Medulla oblongata (tissue), 1 donor: ENCODE results near the gene GMDS.
A peak's percentile ranks its signal among the peaks of the same experiment; 100 is the strongest.

ENCODE experiments used
- DNase-seq: peaks from one replicate; pipeline ENCODE4 v3.0.0-alpha.2; 2015; ENCODE audit errors: extremely low spot score

Gene GMDS

DNA sequence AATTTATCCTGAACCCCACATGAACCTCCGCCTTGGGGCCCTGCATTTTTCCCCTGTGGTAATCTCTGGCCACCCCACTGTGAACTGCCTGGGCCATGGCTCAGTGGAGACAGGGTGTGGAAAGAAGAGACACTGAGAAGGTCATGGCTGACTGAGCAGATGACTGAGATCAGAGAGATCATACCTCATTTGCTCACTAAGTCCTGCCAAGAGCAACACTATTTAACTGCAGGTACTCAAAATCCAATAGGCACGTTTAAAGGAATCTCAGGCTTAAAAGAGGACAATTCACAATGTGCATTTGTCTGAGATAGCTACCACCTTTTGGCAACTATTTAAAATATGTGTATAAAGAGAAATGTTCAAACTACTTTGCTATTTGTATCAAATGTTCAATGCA is 305.0 kb downstream of the GMDS start:
- DNase-seq, result no peak

DNA sequence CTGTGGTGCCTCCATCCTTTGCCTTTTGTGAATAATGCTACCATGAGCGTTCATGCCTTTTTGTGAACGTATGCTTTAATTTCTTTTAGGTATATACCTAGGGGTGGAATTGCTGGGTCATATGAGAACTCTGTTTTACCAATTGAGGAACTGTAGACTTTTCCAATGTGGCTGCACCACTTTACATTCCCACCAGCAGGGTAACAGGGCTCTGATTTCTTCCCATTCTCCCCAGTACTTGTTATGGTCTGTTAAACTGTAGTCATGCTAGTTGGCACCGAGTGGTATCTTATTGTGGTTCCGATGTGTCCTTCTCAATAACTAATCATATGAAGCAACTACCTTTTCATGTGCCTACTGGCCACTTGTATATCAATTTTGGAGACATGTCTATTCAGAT is 312.1 kb downstream of the GMDS start:
- no peak for DNase-seq

DNA sequence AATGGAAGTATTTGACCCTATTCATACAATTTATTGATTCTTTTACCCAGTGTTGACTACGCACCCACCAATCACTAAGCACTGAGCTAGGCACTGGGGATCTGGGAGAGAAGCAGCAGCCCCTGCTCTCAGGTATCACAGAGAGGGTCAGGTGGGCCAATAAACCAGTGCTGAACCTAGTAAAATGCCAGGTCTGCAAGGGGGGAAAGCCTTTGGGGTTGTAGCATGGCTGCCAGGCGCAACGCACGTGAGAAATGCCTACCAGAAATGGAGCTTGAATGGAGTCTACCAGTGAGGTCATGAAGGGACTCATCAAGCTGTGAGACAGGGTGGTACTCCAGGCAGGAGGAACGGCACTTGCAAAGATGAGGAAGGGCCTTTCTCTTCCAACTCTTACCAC is 313.6 kb downstream of the GMDS start:
- DNase-seq, result no peak

DNA sequence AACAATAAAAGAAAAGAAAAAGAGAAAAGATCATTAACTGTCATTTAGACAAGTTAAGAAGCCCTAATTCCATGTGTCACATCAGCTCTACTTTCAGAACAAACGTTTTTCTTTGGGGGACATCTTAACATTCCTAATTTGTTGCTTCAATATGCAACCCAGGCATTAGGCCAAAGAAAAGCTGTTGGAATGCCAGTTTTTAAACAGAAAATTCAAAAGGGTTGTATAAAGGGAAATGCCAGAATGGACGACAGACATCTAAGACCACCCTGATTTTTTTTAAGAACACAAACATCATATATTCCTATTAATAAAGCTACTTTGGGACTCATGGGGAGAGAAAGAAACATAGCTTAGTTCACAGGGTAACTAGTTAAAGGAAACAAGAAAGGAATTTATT is 315.0 kb downstream of the GMDS start:
- no peak for DNase-seq

DNA sequence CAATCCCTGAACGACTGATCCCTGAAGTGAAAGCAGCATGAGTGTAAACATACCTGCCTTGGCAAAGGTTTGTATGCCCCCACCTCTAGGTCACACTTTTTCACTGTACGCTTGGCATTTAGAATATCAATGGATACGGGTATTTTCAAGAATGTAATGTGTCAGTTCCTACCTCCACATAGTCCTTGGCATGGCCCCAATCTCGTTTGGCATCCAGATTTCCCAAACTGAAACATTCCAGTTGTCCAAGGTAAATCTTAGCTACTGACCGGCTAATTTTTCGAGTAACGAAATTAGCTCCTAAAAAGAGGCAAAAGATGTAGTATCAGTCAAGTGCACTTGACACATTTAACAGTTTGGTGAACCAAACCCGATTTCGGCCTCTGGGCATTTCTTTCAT is 315.5 kb downstream of the GMDS start:
- DNase-seq, result no peak

DNA sequence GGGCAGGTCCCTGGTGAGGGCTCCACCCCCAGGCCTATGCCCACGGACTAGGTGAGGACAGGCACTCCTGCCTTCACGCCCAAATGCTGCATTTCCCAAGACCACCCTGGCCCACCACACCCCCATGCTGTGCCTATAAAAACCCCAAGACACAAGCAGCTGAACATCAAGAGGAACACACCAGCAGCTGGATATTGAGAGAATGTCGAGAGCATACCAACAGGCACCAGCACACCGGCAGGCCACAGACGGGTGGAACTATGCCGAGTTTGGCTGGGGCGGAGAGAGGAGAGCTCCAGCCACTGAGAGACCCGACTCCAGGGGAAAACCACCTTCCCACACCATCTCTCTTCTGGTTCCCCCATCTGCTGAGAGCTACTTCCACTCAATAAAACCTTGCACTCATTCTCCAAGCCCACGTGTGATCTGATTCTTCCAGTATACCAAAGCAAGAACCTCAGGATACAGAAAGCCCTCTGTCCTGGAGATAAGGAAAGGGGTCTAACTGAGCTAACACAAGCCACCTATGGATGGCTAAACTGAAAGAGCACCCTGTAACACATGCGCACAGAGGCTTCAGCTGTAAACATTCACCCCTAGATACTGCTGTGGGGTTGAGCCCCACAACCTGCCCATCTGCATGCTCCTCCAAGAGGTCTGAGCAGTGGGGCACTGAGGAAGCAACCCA is 319.5 kb downstream of the GMDS start:
- no peak for DNase-seq

DNA sequence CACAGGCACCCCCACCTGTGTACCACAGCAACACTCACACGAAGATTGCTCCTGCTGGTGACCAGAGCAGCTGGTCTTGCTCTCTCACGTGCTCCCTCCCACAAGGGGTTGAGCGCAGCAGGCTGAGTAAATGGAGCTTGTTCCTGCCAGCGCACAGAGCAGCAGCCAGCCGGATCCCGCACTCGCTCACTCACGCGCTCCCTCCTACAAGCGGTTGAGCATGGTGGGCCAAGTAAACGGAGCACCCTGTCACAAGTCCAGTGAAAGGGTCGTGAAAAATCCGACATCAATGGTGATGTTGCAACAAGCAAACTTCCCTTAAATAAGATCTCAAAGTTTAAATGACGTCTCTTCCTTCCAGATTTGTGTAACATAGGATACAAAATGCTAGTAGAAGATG is 322.0 kb downstream of the GMDS start:
- DNase-seq, result no peak

DNA sequence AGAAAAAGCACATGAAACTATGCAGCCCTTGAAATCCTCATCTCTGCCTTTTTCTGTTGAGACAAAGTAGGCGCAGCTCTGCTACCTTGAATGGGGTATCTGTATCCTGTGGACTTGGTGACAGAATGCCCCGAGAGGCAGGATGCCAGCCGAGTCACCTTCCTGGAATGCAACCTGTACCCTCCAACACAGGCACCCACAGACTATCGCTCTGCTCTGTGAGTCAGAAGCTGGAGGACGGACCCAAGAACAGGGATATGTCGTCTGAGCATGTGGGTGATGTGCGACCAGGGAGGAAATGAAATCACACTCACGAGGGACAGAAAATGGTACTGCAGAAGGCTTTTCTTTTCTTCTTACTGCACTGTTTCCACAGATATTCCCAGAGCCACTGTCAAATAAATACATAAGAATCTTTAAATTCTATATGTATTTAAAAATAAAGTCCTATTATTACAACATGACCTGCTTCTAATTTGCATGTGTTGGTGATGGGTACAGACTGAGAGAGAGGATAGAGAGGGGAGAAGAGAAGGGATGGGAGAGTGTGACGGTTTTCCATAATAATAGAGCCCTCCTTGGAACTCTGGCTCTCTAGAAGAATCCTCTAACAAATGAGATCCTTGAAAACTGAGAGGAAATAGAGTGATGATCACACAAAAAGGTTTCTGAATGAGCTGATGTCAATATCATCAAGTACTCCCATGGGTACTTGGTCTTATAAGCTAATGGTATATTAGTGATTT is 327.6 kb downstream of the GMDS start:
- DNase-seq, result no peak

DNA sequence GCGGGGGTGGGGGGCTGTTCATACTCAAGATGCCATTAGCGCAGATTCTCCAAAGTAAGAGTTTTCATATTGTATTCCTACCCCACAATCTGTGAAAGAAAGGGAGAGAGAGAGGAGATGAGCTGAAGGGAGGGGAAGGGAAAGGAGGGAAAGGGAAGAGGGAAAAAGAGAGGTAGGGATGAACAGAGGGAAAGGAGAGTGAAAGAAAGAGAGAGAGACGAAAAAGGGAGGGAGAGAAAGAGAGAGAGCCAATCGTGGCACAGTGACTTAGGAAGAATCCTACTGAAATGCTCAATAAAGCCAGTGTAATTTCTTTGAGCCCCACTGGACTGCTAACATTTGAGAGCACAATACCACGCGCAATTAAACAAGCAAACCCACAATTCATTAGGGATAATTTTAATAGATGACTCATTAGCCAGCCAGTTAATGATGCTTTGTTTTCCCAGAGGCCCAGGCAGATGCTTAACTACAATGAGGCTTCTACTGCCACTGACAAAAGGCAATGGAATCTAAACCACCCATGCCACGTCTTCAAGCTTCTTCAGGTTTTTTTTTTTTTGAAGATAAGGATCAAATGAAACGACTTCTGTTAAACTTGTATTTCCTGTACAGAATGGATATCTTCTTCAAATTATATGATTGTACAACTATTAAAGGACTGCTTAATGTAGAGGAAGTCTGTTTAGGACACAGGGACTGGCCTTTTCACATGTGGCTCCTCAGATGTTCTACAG is 328.9 kb downstream of the GMDS start:
- DNase-seq, result peak; percentile 37

DNA sequence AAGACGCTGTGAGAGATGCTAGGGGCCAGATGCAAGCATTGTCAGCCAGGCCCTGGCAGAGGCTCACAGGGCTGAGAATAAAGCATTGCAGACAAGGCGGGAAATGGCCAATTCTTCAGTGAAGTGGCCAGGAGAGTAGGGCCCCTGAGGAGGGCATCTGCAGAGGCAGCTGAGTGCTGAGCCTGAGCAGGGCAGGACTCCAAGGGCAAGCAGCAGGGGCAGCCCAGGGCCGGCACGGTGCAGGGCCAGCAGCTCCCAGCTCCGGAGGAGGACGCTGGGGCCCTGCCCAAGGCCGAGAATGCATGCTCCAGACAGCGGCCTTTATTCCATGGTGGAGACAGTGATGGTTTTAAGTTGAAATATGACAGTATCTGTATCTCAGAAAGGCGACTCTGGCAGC is 330.2 kb downstream of the GMDS start:
- DNase-seq, result no peak

DNA sequence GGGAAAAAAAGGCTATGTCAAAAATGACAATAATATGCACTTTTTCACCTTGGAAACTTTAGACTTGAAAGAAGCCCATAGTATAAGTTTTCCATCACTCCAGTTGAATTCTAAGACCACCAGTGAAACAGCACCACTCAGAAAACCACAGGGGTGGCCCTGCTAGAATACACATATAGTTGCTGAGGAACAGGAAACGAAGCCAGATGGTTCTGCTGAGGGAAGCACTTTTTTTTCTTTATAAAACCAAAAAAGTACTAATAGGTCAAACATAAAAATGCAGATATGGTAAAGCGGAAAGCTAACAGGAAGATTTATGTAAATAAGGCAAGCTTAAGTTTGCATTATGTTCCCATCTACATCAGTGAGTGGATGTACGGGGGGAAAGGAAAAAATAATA is 331.8 kb downstream of the GMDS start:
- DNase-seq, result no peak

DNA sequence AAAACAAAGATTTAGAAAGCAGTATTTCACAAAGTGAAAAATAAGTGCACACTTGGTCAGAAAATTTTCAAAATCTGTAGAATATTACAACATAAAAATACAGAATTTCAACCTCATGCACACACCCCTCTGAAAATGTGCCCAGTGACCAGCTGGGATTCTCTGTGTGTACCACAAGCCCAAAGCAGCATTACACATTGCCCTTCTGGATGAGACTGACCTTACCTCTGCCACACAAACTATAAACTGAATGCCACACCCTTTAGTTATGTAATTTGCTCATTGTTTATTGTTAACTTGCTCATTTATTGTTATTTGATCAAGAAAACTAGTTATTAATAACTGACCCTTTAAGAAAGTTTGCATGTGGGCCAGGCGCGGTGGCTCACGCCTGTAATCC is 332.7 kb downstream of the GMDS start:
- no peak for DNase-seq

DNA sequence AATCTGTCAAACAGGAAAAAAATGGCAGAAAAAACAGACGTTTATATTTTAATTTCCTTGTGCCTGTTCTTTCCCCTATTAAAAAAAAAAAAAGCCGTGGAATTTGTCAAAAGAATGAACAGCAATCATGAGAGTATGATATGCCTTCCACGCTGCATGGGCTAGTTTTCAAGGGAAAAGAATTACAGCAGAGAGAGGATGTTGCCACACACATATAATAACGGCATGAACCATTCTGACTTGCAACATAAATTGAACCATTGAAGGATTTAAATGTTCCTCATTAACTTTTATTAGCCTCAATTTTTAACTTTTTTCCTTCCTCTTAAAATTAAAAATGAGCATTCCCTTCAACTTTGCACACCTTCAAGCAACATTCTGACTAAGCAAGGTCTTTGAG is 333.9 kb downstream of the GMDS start:
- DNase-seq, result no peak

DNA sequence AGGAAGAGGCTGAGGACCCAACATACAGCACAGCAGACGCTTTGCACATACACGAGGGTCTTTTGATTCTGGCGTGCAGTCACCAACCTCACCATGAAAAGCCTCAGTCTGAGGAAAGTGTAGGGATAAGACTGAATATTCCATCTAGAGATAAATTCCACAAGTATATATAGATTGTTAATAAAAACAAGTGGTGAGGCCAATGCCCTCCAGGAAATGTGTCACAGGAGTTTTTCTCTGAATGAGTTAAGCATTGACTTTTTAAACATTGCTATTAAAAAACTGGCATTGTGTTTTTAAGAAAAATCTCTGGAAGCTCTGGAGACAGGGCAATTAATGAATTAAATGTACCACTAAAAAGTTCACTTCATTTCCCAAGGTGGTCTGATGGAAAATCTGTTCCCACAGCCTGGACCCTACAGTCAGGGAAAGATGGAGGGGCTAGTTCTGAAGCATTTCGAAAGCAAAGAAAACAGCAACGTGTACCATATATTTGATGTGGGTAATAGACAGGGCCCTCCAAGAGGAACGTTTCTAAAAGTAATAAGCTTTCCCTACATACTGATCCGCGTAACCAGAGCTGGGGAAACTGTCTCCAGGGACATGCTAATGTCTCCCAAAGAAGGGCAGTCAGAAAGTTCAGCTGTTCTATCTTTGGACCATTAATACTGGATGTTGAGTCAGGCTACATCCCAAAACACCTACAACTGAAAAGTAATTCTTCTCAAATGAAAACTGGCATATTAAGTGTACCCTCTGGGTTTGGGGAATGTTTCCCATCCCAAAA is 334.6 kb downstream of the GMDS start:
- DNase-seq, result no peak

DNA sequence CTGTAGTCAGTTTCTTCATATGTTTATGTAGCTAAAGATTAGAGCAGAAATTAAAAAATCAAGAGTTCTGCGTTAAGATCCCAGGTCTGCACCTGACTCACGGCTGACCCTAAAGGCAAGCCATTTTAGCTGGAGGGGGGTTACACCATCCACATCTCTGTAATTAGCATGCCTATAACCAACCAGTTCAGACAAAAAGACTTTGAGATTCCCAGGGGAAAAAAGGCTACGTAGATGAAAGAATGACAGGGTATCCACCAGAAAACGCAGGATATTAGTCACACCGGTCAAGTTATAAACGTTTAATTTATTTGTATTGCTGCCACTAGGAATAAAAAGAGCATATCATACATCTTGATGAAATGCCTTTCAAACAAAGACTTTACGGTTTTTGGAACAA is 336.6 kb downstream of the GMDS start:
- no peak for DNase-seq

DNA sequence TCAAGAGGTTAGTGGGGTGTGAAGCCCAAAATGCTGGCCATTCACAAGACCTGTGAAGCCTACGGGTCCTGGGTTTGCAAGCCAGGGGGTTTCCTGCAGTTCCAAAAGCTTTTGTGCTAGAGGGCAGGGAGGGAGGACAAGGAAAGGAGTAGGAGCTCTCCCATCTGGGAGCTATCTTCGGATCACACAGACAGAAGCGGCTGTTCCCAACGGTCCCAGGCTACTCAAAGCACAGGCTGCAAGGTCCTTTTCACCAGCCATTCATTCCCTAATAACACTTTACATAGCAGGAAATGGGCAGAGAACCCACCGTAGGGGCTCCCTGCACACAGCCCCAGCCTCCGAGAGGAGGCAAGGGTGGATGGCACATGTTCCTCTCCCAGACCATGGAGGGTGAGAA is 338.8 kb downstream of the GMDS start:
- DNase-seq, result no peak

DNA sequence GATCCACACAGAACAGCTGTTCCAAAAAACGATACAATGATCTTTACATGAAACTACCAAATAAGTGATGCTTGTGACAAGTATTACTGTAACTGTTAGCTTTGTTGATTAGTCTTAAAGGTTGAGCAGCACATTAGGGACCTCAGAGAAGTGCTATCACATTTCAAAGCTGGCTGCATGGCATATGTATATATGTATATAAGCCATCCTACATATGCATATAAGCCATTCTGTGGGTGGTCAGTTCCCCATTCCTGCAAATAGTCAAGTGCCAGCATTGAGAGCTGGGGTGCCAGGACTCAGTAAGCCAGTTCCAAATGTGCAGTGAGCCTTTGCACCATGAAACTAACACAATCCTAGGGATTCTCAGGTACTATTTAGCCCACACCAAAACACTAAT is 339.4 kb downstream of the GMDS start:
- no peak for DNase-seq

DNA sequence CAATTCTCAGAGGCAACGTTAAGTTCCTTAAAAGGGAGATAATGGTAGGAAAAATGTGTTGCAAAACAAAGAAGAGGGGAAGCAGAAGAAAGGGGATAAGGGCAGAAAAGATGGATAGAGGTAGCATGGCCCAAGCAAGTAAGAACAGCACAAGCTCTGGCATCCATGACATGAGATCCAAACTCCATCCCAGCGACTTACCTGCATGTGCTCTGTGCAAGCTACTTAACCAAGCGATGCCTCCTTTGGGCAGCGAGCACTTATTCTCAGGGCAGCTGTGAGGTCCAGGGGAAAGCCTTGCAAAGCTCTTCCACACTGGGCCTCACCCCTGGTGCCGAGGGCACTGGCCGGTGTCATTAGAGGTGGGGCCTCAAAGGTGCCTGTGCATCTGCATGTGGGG is 340.5 kb downstream of the GMDS start:
- DNase-seq, result no peak

DNA sequence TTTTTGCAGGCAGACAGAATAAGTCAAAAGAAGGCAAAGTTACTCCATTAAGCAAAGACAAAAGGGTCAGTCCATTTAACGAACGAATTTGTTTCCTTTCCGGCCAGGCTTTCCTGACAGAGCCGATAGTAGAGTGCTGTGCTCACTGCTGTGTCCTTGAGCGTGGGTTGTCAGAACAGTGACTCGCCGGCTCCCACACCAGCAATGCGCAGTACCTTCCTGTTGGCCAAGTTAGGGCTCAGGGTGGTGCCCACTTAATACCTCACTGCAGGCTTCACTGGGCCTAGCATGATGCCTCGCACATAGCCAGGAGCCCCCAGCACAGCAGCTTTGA is 341.0 kb downstream of the GMDS start:
- no peak for DNase-seq

DNA sequence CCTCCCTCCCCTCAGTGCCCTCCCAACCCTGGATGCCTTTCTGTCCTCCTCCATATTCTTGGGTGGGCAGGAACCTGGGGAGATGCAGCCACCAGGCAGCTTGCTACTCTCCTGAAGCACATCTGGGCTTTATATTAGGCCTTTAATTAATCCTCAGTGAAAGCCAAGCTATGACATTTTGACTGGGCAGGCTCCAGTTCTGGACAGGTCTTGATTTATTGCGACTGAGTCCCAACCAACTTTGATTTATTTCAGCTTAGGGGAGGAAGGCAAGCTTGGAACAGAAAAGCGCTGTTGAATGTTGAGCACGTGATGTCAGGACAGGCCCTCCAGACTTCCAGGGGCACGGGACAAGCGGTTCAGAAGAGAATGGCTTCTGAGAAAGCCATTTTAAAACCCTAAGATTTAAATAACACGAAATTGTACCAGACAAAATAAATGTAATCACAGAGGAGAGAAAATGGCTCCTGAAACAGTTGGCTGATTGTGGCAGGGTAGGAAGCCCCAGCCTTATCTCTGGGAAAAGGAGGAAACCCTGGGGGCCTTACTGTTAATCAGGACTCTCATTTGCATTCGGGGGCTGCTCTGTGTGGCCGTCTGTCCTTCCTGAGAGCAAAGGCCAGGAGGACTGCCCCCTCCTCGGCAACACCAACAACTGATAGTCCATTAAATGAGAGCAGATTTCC is 341.5 kb downstream of the GMDS start:
- no peak for DNase-seq

DNA sequence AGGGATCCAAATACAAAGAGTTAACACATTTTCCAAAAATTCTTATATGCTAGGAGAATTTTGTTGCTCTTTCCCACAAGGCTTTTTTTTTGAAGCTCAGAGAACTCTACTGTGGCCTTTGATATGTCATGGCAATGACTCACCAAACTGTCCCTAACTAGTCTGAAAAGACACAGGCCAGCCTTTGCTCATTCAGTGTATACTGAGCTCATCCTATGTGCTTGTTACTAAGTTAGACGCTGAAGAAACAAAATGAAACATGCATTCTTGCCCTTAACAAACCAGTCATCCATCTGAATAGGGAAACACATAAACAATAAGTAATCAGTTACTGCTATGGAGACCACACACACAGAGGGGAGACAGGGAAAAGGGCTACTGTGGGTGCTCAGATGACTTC is 343.8 kb downstream of the GMDS start:
- no peak for DNase-seq

DNA sequence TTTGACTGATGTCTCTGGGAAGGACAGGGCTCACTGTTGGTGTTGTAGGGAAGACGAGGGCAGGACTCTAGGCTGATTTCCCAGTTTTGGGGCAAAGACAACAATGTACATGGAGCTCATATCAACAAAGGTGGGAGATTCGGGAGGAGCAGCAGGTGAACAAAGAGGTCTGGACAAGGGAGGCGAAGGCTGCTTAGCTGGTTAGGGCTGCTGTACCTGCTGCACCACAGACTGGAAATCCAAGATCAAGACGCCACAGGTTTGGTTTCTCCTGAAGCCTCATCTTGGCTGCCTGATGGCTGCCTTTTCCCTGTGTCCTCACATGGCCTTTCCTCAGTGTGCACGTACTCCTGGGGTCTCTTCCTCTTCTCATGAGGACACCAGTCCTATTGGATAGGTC is 348.5 kb downstream of the GMDS start:
- DNase-seq, result no peak
